ENCODE results near the gene PDZD7.

DNA sequence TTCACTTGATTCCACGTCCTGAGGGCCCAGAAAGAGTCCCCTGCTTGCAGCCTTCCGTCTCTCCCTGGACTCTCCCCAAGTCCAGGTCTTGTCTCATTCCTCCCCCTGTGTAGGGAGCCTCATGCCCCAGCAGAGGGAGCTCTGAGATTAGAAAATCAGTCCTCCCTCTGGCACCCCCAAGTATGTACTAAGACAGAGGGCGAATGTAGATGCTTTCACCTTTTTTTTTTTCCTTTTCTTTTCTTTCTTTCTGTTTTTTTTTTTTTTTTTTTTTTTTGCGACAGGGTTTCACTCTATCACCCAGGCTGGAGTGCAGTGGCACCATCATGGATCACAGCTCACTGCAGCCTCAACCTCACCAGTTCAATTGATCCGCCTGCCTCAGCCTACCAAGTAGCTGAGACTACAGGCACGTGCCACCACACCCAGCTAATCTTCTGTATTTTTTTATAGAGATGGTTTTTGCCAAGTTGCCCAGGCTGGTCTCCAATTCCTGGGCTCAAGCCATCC is 10.4 kb upstream of the PDZD7 start:
- TF ChIP-seq POLR2A (IDR thresholded peaks at IDR 0.05) = no peak
- TF ChIP-seq, protein P1, sequence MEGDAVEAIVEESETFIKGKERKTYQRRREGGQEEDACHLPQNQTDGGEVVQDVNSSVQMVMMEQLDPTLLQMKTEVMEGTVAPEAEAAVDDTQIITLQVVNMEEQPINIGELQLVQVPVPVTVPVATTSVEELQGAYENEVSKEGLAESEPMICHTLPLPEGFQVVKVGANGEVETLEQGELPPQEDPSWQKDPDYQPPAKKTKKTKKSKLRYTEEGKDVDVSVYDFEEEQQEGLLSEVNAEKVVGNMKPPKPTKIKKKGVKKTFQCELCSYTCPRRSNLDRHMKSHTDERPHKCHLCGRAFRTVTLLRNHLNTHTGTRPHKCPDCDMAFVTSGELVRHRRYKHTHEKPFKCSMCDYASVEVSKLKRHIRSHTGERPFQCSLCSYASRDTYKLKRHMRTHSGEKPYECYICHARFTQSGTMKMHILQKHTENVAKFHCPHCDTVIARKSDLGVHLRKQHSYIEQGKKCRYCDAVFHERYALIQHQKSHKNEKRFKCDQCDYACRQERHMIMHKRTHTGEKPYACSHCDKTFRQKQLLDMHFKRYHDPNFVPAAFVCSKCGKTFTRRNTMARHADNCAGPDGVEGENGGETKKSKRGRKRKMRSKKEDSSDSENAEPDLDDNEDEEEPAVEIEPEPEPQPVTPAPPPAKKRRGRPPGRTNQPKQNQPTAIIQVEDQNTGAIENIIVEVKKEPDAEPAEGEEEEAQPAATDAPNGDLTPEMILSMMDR (IDR thresholded peaks at IDR 0.05) = peak; percentile 82 to 89 (median 87)
